ENCODE measurements around the gene KRTAP4-1.

- no peak for TF ChIP-seq CTCF (IDR thresholded peaks at IDR 0.05; ENCODE audit: insufficient read depth, low read length)
- TF ChIP-seq GABPA (IDR thresholded peaks at IDR 0.05; ENCODE audit: low read depth), result no peak
- TF ChIP-seq POLR2AphosphoS5 (IDR thresholded peaks at IDR 0.05; ENCODE audit: low read depth), result no peak
- TF ChIP-seq, protein P1, sequence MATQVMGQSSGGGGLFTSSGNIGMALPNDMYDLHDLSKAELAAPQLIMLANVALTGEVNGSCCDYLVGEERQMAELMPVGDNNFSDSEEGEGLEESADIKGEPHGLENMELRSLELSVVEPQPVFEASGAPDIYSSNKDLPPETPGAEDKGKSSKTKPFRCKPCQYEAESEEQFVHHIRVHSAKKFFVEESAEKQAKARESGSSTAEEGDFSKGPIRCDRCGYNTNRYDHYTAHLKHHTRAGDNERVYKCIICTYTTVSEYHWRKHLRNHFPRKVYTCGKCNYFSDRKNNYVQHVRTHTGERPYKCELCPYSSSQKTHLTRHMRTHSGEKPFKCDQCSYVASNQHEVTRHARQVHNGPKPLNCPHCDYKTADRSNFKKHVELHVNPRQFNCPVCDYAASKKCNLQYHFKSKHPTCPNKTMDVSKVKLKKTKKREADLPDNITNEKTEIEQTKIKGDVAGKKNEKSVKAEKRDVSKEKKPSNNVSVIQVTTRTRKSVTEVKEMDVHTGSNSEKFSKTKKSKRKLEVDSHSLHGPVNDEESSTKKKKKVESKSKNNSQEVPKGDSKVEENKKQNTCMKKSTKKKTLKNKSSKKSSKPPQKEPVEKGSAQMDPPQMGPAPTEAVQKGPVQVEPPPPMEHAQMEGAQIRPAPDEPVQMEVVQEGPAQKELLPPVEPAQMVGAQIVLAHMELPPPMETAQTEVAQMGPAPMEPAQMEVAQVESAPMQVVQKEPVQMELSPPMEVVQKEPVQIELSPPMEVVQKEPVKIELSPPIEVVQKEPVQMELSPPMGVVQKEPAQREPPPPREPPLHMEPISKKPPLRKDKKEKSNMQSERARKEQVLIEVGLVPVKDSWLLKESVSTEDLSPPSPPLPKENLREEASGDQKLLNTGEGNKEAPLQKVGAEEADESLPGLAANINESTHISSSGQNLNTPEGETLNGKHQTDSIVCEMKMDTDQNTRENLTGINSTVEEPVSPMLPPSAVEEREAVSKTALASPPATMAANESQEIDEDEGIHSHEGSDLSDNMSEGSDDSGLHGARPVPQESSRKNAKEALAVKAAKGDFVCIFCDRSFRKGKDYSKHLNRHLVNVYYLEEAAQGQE (IDR thresholded peaks at IDR 0.05; ENCODE audit: insufficient replicate concordance, low read depth), result no peak
- no peak for TF ChIP-seq SPI1 (IDR thresholded peaks at IDR 0.05; ENCODE audit: borderline replicate concordance, low read depth)
These were observed 39.5 kb downstream of the KRTAP4-1 start for GRCh38 chr17:41145261-41145660.

Measured in HL-60 (cell line).